ENCODE measurements around the gene PPP1R1C.

PPP1R1C gene

GRCh38 chr2:182064019-182064778, 78.5 kb downstream of the PPP1R1C start:
- no peak for DNase-seq

- DNase-seq = no peak
Measured at GRCh38 chr2:182066400-182067087, 80.9 kb downstream of the PPP1R1C start.

GRCh38 chr2:182067393-182067792, 81.7 kb downstream of the PPP1R1C start:
- DNase-seq = no peak

- no peak for DNase-seq
Measured at GRCh38 chr2:182068811-182069210, 83.2 kb downstream of the PPP1R1C start.

GRCh38 chr2:182069416-182069815, 83.8 kb downstream of the PPP1R1C start:
- DNase-seq = no peak

GRCh38 chr2:182069908-182070307, 84.3 kb downstream of the PPP1R1C start:
- DNase-seq = no peak

GRCh38 chr2:182070736-182071135, 85.1 kb downstream of the PPP1R1C start:
- no peak for DNase-seq

GRCh38 chr2:182072861-182073260, 87.2 kb downstream of the PPP1R1C start:
- DNase-seq = no peak

GRCh38 chr2:182073613-182074012, 88.0 kb downstream of the PPP1R1C start:
- DNase-seq = no peak

GRCh38 chr2:182077023-182077422, 91.4 kb downstream of the PPP1R1C start:
- DNase-seq = no peak

- no peak for DNase-seq
Measured at GRCh38 chr2:182077448-182078142, 91.9 kb downstream of the PPP1R1C start.

- DNase-seq = no peak
Measured at GRCh38 chr2:182078988-182079602, 93.4 kb downstream of the PPP1R1C start.

GRCh38 chr2:182080493-182080892, 94.8 kb downstream of the PPP1R1C start:
- DNase-seq = no peak

- no peak for DNase-seq
Measured at GRCh38 chr2:182081602-182082260, 96.1 kb downstream of the PPP1R1C start.

GRCh38 chr2:182088681-182089320, 103.1 kb downstream of the PPP1R1C start:
- no peak for DNase-seq

- DNase-seq = no peak
Measured at GRCh38 chr2:182090486-182090885, 104.8 kb downstream of the PPP1R1C start.

GRCh38 chr2:182097571-182098164, 112.0 kb downstream of the PPP1R1C start:
- no peak for DNase-seq

- DNase-seq = no peak
Measured at GRCh38 chr2:182098648-182099047, 113.0 kb downstream of the PPP1R1C start.

- no peak for DNase-seq
Measured at GRCh38 chr2:182101263-182101662, 115.6 kb downstream of the PPP1R1C start.

GRCh38 chr2:182103526-182103925, 117.9 kb downstream of the PPP1R1C start:
- DNase-seq = no peak

- DNase-seq = no peak
Measured at GRCh38 chr2:182110347-182110746, 124.7 kb downstream of the PPP1R1C start.

- DNase-seq = no peak
Measured at GRCh38 chr2:182113334-182113733, 127.7 kb downstream of the PPP1R1C start.

All from stimulated activated CD4-positive, alpha-beta T cell treated with anti-CD3 and anti-CD28 coated beads, Interleukin-1b, Interleukin-23, amount 100 ng/mL, for 48 hours (primary cell).